Sigmoid colon (tissue), 4 donors: ENCODE results near the gene SNX20.

Experiments
- POLR2AphosphoS5 ChIP-seq, 4 donors: sonication (generic); formaldehyde crosslinking; IDR thresholded peaks; one replicate each; pipeline ENCODE4 v1.6.1; 2017; ENCODE audit warnings: antibody characterized with exemption in 4 of 4
- TF ChIP-seq, protein P1 (sequence below), 4 experiments: fragments of 450-650 bp in 3 of 4; fragments of 200-600 bp in 1 of 4; IDR thresholded peaks; one replicate each; pipeline ENCODE4 v1.5.1; 2016 to 2019; ENCODE audit warnings: antibody characterized with exemption in 4 of 4, mild to moderate bottlenecking in 3 of 4, moderate library complexity in 2 of 4

DNA sequence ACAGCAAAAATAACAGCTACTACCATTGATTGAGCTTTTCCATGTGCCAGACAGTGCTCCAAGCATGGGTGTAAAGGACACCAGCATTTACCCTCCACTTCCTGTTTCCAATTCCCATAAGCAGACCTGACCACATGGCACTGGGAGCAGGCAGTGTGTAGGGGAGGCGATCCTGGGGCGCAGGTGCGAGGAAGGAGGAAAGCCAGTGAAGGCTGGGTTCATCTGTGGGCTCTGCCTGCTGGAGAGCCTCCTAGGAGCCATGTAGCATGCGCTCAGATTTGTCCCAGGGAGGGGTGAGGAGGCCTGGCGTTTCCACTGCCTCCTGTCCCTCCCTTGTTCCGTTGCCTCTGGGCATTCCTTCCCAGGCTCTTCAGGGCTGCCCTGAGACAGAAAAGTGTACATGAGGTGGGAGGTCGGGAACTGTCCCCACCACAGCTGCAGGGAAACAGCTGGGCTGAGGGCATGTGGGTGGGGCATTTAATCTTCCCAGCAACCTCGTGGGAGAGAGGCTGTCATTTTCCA is 56.6 kb downstream of the SNX20 start:
- TF ChIP-seq, protein P1, sequence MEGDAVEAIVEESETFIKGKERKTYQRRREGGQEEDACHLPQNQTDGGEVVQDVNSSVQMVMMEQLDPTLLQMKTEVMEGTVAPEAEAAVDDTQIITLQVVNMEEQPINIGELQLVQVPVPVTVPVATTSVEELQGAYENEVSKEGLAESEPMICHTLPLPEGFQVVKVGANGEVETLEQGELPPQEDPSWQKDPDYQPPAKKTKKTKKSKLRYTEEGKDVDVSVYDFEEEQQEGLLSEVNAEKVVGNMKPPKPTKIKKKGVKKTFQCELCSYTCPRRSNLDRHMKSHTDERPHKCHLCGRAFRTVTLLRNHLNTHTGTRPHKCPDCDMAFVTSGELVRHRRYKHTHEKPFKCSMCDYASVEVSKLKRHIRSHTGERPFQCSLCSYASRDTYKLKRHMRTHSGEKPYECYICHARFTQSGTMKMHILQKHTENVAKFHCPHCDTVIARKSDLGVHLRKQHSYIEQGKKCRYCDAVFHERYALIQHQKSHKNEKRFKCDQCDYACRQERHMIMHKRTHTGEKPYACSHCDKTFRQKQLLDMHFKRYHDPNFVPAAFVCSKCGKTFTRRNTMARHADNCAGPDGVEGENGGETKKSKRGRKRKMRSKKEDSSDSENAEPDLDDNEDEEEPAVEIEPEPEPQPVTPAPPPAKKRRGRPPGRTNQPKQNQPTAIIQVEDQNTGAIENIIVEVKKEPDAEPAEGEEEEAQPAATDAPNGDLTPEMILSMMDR (IDR thresholded peaks at IDR 0.05): no peak
- no peak for TF ChIP-seq POLR2AphosphoS5 (IDR thresholded peaks at IDR 0.05)
